NCI-H2081 treated with DMSO at 0.1 percent for 48 hours (cell line): ENCODE results near the gene CIB2.
"Not testable (repeated sequence)": the region's sequence is repeated elsewhere in the genome, so short reads cannot be mapped to it uniquely, and the experiment has no call there.

ENCODE experiments used
- DNase-seq: peaks from one replicate; lab custom pipeline; 2025; lab: John Stamatoyannopoulos, UW

The CIB2 gene

DNA sequence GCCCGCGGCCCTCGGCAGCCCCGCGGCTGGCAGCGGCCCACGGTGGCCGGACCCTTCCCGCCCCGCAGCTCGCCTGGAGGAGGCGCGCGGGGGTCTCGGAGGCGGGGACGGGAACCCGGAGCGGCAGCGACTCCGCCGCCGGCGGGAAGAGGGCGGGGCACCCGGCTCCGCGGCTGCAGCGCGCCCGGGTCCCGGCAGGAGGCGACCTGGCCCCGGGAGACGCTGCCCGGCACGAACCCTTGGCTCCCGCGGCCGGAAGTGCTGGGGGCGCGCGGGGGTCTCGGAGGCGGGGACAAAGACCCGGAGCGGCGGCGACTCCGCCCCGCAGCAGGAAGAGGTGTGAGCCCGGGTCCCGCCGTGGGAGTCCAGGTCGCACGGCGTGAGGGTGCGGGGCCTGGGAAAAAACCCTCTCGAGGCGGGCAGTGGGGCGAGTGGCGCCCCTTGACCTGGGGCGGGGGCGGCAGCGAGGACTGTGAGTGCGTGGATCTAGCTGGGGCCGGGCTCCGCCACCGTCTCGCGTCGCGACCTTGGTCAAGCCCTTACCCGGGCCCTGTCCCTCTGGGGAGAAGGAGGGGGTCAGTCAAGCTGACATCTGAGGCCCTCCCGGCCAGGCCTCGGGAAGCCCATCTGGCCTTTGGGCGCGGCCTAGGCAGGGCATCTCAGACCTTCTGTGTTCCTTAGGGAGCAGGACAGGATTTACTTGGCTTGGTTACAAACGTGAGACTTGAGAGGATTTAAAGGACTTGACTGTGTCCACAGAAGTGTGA is at the start of gene CIB2:
TSS of gene CIB2 (minus strand) at position 151 of the 767 bp plus-strand sequence. CDS start 230 bp downstream, outside the sequence.
- DNase-seq: no peak

DNA sequence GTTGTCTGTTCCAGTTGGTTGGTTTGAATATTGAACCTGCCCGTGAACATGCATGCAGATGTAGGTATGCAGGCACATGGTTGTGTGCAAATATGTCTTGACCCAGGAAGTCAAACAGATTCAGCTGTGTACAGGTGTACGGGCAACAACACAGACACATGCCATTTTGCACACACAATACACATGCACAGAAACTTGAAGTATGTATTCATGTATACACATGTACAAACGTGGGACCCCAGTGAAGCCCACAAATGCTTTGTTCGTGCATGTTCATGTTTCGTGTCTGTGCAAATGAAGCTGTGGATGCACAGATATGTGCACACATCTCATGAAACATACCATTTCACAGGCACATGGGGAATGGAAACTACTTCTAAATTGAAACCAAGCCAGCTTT is 48.7 kb upstream of the CIB2 start:
- DNase-seq: no peak

DNA sequence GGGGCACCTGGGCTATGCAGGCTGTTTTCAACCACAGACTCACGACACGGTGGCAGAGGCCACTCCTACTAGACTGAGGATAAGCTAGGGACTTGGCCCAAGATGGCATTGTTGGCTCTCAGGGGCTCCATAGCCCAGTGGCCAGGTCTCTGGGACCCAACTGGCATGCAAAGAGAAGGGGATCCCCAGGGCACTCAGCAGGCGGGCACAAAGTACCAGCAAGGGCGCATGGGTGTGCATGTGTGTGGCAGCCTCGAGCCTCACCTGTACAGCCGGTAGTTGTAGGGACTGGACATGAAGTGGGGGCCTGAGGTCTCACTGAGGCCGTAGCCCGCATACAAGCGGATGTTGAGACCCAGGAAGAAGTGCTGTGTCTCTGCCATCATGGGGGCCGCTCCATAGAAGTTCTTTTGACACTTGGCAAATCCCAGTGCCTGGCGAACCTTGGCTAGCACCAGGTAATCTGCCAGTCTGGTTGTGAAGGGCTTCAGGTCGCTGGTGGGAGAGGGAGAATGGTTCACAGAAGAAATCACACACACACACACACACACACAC is 48.1 kb upstream of the CIB2 start:
- DNase-seq: no peak

DNA sequence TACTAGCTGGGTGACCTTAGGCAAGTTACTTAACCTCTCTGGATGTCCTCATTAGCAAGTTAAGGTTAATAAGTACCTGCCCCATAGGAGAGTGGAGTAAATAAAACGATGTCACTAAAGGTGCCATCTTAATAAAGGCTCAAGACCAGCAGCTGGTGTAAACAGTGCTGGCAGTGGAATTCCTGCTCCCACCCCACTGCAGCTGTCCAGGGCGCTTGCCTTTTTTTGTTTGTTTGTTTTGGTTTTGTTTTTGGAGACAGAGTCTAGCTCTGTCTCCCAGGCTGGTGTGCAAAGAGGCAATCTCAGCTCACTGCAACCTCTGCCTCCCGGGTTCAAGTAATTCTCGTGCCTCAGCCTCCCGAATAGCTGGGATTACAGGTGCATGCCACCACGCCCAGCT is 46.8 kb upstream of the CIB2 start:
- no peak for DNase-seq

DNA sequence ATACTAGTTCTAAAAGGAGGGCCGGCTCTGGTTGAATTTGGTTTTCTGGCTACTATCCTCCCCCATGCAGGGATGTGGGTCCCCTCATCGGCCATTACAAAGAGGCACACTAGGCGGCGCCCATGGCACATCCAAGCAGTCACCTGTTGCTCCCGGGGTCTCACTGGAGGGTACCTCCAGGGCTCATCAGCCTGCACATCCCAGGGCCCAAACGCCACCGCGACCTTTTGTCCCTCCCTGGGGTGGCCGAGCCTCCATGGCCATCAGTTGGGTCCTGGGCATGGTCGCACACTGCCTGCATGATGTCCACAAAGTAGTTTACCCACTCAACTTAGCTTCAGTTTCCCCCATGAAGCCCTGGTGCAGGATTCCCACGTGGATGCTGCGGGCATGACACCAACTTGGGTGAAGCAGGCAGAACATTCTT is 46.2 kb upstream of the CIB2 start:
- DNase-seq: no peak

DNA sequence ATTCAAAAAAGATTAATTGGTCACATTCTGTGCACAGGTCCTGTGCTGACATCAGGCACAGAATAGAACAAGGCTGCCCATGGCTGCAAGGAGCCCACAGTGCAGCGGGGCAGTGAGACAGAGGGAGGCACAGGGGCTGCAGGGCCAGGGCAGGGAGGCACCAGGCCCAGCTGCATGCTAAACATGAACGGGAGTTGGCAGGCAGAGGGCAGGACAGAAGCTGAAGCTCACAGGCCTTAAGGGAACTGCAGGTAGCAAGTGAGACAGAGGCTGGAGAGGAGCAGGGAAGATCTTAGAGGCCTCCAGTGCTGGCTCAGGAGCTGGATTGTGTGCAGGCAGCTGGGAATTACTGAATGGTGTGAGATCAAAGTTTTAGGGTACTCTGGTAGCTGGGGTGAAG is 44.1 kb upstream of the CIB2 start:
- no peak for DNase-seq

DNA sequence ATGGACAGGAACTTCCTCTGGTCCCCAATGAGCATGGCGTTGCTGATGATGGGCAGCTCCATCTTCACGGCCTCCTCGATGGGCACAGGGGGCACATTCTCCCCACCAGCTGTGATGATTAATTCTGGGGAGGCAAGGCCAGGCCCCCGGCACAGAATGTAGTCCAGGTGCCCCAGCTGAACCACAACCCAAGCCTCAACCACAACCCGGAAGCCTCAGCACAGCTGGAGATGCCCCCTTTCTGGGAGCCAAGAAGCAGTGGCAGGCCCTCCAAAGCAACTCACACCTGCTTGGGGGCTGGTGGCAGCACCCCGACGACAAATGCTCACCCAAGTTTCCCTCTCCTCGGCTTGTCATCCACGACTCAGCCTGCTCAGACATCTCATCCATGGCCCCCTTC is 43.2 kb upstream of the CIB2 start:
- no peak for DNase-seq

DNA sequence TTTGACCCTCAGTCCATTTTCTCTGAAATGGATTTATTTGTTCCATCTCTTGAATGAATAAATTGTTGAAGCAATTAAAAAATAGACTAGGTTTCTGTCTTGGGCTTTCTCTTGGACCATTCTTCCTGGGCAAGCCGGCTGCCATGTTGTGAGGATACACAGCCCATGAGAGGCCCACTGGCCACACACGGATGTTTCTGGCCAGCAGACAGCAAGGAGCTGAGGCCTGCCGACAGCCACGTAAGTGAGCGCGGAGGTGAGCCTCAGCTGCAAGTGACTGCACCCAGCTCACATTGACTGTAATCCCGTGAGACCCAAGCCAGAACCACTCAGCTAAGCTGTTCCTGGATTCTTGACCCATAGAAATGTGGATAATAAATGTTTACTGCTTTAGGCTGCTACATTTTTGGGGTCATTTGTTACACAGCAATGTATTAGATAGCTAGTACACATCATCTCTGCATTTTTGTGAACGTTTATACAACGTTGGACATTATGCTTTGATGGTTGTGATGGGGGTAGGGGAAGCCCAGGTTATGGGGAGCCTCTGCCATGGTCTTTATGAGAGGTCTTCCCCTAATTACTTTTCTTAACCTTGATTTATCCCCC is 40.7 kb upstream of the CIB2 start:
- DNase-seq: no peak

DNA sequence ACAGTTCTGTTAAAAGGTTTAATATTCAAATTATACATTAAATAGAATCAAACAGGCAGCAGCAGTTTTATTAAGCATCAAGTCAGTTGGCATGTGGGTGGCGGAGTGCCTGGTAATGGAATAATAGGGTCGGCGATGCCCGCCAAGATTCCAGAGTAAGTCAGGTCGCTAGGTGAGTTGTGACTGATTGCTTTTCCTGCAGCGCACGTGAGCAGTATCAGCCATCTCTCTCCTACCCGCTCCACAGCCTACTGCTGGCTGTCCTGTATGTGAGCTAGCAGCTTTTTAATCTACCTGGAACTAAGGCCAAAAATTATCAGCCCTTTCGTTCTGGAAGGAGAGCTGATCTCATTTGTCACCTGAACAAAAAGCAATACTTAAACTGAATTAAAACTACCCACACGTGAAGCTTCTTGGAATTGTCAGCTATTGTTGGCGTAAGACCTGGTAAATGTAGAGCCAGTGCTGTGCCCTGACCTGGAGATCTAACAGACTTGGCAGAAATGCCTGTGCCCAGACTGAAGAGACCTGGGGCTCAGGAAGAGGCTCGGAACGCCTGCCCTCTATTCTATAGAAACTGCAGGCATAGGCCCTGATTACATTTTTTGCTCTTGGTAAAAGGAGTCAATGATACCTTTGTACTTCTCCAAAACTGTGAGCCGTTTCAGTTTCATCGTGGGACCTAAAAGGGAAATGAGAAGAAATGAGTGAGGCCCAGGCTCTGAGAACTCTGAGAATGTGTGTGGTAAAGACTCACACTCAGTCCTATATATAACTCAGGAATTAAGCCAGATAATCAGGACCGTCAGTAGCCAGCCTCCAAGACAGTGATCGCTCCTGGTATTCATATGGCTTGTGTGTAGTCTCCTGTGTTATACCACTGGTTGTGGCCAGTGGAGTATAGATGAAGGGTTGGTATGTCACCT is 39.9 kb upstream of the CIB2 start:
- no peak for DNase-seq

DNA sequence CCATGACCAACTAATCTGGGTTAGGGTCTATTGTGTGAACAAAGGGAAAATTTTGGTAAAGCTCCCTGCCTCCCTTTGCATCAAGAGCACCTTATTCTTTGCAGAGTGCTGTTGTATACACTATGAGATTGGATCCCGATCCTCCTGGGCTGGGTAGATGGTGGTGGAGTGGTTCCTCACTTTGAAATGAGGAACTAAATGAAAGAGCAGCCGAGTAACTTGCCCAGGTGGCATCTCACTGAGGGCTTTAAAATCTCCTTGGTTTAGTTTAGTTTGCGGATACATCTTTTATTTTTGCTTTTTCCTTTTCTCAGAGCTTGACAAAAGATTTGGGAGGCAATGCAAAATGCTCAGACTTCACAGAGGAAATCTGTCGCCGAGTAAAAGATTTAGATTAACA is 37.4 kb upstream of the CIB2 start:
- DNase-seq: no peak

DNA sequence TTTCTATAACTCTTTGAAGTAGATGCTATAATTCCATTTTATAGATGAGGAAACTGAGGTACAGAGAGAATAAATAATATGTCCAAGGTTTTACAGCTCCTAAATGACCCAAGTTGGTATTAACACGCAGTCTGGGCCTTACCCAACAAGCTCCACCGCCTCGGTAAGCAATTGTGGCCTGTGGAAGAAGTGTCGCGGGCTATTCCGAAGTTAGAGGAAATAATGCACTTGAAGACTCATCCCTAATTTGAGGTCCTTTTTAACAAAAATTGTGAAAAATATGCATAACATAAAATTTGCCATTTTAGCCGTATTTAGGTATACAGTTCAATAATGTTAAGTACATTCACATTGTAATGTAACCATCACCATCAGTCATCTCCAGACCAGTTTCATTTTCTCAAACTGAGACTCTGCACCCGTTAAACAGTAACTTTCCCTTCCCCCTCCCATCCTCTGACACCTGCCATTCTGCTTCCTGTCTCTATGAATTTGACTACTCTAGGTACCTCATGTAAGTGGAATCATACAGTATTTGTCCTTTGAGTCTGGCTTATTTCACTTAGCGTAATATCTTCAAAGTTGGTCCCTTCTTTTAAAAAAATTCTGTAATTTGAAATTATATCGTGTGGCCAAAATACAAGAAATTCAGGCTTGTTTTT is 36.1 kb upstream of the CIB2 start:
- no peak for DNase-seq

DNA sequence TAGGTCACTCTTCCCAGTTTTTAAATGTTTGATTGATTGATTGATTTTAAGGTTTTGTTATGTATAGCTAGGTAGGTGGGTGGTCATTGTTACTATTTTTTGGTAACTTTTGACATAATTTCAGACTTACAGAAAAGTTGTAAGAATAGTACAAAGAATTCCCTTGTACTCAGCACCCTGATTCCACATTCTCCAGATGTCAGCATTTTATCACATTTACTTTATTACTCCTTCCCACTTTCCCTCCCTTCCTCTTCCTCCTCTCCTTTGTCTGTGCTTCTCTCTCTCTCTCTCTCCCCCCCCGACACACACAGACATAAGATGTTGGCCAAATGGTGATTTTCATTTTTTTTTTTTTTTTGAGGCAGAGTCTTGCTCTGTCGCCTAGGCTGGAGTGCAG is 32.8 kb upstream of the CIB2 start:
- DNase-seq: no peak

DNA sequence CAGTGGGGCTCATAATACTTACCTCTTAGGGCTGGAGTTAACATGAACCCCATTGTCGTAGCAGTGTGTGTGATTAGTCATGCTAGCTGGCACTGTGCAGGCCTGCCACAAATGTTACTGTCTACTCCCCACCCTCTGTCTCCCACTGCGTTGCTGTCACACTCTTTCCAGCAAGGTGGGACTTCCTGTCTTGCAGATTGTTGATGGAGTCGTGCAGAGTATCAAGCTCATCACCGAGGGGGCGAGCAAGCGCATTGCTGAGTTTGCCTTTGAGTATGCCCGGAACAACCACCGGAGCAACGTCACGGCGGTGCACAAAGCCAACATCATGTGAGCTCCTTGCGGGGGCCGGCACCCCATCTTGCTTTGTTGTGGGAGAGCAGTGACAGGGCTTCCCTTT is 30.8 kb upstream of the CIB2 start:
- DNase-seq: no peak

DNA sequence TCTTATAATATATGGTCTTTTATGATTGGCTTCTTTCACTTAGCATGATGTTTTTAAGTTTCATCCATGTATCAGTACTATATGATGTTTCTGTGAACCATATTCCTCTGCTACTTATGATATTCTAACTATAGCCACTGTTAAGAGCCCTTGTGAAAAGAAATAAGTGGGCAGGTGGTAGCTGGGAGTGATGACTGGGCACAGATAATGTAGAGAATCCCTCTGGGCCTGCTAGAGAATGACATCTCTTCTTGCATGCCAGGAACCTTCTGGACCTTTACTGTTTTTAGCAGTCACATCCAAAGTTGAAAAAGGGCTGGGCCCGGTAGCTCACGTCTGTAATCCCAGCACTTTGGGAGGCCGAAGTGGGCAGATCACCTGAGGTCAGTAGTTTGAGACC is 28.1 kb upstream of the CIB2 start:
- no peak for DNase-seq

DNA sequence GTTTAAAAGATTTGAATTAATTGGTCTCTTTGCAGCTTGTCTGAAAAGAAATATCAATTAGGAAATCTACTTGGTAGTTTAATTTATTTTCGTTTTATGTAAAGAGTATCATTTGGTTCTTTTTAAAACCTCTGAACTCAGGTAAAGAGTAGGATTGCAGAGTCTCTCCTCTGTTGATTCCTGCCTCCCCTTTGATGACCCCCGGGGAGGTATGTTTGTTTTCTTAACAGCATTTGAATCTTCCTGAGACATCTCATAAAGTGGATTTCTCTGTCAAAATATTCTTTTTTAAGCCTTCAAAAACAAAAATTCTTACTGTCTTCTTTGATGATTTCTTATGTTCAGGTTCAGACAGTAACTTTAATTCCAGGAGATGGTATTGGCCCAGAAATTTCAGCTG is 26.0 kb upstream of the CIB2 start:
- DNase-seq: no peak

DNA sequence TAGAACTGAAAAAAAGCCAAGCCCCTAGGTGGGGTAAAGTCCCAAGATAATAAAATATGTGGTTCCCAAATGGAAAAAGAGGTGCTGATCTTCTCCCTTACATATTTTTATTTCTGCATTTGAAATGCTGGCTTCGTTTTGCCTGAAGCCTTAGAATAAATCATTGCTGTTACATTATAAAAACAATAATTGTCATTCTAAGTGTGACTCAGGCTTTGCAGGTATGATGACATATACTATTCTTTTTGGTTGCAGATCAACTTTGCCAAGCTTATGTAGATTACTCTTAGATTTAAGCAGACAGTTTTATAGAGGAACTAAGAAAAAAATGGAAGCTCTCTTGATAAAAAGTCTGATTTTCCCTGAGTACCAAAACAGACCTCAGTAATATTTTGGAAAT is 25.4 kb upstream of the CIB2 start:
- DNase-seq: no peak

DNA sequence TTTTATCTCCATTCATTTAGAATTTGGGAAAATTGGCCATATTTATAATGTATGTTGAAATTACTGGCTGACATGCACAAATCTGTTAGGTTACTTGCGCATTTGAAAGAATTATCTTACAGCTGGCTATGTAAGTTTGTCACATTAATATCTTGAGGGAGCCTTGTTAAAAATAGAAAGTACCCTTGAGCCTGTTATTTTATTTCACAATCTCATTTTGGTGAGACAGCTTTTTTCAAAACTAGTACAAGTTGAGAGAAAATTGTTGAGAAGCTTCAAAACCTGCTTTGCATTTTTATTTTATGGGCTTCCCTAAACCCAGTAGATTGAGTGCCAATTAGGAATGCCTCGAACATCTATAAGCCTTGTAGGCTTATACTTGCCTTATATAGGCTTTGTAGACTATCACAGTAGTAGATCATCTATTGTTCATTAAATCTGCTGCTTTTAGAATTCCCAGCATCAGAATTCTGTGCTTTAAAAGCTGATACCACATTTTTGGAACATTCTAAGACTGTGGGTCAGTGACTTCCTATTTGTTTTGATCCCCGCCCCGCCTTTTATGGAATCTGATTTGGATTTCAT is 24.2 kb upstream of the CIB2 start:
- no peak for DNase-seq

DNA sequence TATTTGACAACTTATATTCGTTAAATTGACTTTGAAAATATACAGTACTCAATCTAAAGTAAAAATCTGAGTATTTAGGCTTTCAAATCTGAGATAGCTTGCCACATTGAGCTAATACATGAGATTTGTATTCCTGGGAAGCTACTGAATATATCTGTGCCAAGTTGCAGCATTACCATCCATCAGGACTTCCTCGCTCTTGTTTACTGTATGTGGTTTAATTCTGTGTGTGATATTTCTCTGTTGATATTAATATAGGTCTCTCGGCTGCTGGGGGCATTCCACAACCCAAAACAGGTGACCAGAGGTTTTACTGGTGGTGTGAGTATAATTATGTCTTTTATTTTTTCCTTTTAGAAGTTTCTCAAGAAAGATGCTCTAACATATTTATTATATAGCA is 23.7 kb upstream of the CIB2 start:
- no peak for DNase-seq

DNA sequence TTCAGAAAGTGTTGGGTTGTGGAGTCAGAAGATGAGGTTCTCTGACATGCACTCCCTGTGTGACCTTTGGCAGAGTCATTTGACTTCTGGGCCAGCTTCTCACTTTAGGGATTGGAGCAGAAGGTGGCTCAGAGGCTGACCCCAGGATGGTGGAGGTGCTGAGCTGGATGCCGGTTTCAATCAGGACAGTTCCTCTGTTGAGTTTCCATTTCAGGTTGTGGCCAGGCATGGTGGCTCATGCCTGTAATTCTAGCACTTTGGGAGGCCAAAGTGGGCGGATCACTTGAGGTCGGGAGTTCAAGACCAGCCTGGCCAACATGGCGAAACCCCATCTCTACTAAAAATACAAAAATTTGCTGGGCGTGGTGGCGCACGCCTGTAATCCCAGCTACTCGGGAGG is 19.8 kb upstream of the CIB2 start:
- not testable (repeated sequence) for DNase-seq

DNA sequence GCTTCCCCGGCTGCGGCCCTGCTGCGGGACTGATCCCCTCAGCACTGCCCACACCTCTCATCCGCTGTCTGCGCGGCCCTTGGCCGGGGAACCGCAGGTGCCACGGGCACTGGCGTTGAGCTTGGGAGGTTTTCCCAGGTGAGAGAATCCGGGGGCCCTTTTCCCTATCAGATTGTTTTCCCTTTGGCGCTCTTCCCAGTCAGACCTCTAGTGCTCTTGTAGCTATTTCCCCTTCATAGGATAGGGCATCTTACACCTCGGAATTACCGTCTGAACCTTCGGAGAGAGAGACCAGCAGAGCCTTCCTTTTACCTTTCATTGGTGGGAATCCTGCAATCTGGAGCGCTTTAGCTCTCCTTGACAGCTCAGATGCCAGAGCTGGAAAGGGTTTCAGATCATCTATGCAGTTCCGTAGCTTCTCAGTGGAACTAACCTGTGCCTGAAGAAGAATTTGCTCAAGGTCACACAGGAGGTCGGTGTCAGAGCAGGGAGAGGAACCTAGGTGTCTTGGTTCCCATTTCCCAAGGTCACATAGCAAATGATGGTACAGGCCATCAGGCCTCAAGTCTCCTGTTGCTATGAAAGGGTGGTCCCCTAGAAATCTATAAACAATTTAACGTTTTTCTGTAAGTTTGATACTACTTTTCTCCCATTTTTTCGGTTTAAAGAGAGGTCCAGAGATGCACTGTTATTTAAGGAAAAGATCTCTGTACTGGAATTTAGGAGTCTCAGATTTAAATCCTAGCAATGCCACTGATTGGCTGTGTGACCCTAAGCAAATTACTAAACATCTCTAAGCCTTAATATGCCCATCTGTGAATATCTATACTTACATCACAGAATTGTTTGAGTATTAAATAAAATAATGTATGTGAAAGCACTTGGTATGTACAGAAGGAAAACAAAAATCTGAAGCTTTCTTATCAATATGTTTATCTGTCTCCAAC is 18.8 kb upstream of the CIB2 start:
- DNase-seq: no peak
